Spinal cord (tissue), 10 donors: Measurements from ENCODE around the gene RPN1. TPM values are rescaled to one million over a fixed set of nuclear protein-coding genes. Genes with fewer than 3 reads are reported as not detected.
"Not testable (repeated sequence)": the region's sequence is repeated elsewhere in the genome, so short reads cannot be mapped to it uniquely, and the experiment has no call there.

Experiments
- DNase-seq, 6 donors: peaks; one replicate each; pipeline versions ENCODE4 v3.0.0 to v3.0.0-alpha.2; 2013 to 2015; ENCODE audit warnings: low spot score in 6 of 6, low read depth in 4 of 6
- H3K27ac ChIP-seq: one replicate; pipeline ENCODE4 v1.5.1; 2013; ENCODE audit warnings: low read depth, low read length, control low read depth
- H3K27me3 ChIP-seq: one replicate; pipeline ENCODE4 v1.6.1; 2013; ENCODE audit warnings: low read length; ENCODE audit not compliant: control insufficient read depth, insufficient read depth
- H3K36me3 ChIP-seq: one replicate; pipeline ENCODE4 v1.6.1; 2013; ENCODE audit warnings: low read length; ENCODE audit not compliant: control insufficient read depth, insufficient read depth
- H3K4me1 ChIP-seq: one replicate; pipeline ENCODE4 v1.6.1; 2013; ENCODE audit warnings: low read length; ENCODE audit not compliant: control insufficient read depth, insufficient read depth
- H3K4me3 ChIP-seq: one replicate; pipeline ENCODE4 v1.5.1; 2013; ENCODE audit warnings: low read depth, low read length, control low read depth
- H3K9me3 ChIP-seq: one replicate; pipeline ENCODE4 v1.6.1; 2013; ENCODE audit warnings: low read length; ENCODE audit not compliant: control insufficient read depth, insufficient read depth
- WGBS: methylation state at CpG from one replicate; pipeline ENCODE4 v1.1.5; 2013; ENCODE audit warnings: missing lambda C conversion rate; ENCODE audit not compliant: insufficient coverage; 5-methylcytosine and 5-hydroxymethylcytosine counted together
- polyA plus RNA-seq, 2 donors: library from polyadenylated mRNA; unstranded; fragments of 120-200 nt; gene quantifications; one replicate each; pipeline ENCODE4 v1.2.1, GENCODE V29; 2013; ENCODE audit not compliant: insufficient read length in 2 of 2
- total RNA-seq, 2 donors: library from RNA; depleted of rRNA in 1 of 2; stranded (reverse); fragments of 120-200 nt in 1 of 2; fragments of >200 nt in 1 of 2; gene quantifications; one replicate each; pipeline versions ENCODE4 v1.2.3 to v1.2.4, GENCODE V29; 2013 to 2014
- donor health status: healthy.

The RPN1 gene
- total and polyA plus RNA-seq, 4 donors: 142 to 260 (median 198) TPM

DNA sequence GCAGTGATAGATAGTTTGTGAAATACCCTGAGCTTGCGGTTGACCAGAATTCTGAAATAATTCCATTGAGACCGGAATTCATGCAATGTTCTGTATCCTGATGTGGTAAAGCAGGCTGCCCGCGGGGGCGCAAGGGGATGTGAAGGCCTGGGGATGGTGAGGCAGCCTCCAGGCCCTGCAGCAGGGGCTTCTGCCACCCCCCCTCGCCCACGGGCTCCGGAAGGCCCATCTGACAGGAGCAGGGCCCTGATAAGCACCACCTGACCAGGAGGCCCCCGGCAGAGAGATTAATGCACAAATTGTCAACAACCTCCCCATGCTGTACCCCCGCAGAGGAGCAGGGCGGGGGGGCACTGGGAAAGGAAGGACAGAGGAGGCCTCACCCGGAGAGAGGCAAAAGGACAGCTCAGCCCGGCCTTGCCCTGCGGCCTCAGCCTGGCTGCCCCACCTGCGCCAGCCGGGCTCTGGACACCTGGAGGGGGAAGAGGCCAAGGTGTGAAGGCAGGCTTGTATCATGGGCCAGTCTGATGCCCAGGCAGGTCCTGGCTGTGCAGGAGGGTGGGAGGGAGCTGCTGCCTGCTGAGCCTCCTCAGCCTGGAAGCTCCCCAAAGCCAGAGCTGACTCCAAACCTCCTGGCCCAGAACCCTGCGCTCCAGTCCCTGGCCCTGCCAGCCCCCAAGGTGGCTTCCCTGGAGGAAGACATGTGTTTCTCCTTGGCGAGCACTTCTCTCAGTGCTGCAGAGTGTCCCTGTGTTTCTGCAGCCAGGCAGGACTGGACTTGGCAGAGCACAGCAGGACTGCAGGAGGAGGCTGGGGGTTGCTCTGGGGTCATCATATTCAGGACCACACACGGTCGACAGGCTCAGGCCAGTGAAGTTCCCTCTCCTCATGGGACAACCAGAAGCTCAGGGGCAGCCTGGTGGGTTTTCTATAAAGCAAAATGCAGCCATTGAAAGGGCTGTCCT is 46.5 kb downstream of the RPN1 start:
- H3K27me3 ChIP-seq: no peaks in the 10 kb centered on the region
- H3K4me1 ChIP-seq: peaks cover 26% of the 10 kb centered on the region
- no peak overlapping the region for H3K27ac ChIP-seq
- H3K9me3 ChIP-seq: no peaks in the 10 kb centered on the region
- 80% methylated on average over 17 of the region's 20 CpGs for WGBS
- no peak overlapping the region for H3K4me3 ChIP-seq
- peaks cover 2% of the 10 kb centered on the region for H3K36me3 ChIP-seq
- DNase-seq: no peak

DNA sequence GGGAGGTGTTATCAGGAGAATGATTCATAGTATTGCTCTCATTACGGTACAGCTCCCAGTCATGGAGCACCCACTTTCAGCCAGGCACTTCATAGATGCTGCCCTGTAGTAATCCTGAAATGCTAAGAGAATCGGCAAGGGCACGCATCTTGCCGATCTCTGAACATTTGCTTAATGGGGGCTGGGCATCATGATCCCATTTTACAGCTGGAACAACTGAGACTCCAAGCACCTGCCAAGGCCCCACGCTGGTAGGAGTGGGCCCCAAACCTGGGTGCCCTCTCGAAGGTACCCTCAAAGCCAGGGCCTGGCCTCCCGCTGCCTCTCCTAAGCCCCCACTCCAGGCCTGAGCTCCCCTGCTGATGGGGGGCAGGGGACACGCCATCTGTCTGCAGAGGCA is 47.3 kb downstream of the RPN1 start:
- H3K9me3 ChIP-seq: no peaks in the 10 kb centered on the region
- H3K36me3 ChIP-seq: peaks cover 2% of the 10 kb centered on the region
- no peaks in the 10 kb centered on the region for H3K27me3 ChIP-seq
- H3K27ac ChIP-seq: no peak overlapping the region
- DNase-seq: no peak
- 94% methylated on average over 8 of the region's 8 CpGs for WGBS
- peaks cover 22% of the 10 kb centered on the region for H3K4me1 ChIP-seq
- H3K4me3 ChIP-seq: no peak overlapping the region

DNA sequence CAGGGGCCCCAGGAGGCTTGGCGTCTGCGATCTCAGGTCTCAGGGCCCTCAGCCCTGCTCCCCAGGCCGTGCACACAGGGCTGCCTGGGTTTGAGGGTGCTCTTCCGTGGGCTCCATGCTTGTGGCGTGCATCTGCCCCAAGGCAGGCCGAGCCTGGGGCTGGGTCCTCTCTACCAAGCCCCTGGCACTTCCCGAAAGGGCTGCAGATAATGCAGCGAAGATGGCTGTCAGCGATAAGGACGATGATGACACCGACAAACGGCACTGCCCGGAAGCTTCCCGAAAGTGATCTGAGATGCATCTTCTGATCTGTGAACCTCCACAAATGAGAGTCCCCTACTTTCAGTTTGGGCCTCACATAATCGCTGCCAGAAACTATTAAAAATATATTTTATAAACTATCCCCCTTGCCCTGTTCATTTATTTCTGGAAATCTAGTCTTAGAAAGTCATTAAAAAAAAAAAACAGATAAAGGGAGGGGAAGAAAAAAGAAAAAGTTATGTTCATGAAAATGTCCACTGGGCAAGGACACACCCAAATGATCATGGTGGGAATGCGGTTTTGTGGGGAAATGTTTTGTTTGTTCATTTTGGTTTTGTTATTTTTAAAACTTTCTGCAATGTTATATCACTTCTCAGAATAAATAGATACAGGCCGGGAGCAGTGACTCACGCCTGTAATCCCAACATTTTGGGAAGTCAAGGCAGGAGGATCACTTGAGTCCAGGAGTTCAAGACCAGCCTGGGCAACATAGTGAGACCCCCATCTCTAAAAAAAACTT is 51.5 kb downstream of the RPN1 start:
- DNase-seq: no peak
- WGBS: 83% methylated on average over 14 of the region's 18 CpGs
- Histone ChIP-seq H3K4me3 (no peak overlapping the region), H3K27ac (no peak overlapping the region), H3K36me3 (peaks cover 2% of the 10 kb centered on the region), H3K4me1 (peaks cover 6% of the 10 kb centered on the region), H3K27me3 (no peaks in the 10 kb centered on the region), H3K9me3 (no peaks in the 10 kb centered on the region)

DNA sequence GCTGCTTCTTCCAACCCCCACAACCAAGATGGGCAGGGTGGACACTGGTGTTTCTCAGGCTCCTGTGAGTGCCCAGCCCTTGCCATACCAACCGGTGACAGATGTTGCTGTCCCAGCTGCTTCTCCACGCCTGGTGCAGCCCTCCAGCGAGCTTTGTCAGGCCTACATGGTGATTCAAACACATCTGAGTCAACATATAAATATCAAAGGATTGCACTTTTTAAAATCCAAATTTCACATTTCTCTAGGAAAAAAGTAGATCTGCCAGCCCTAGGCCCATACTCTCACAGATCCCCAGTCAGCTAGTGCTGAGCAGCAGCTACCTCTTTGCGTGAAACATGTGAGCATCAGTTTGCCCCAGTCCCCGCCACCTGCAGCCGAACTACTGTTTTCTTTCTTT is 52.7 kb downstream of the RPN1 start:
- Histone ChIP-seq H3K27ac (no peak overlapping the region), H3K36me3 (no peaks in the 10 kb centered on the region), H3K4me1 (peaks cover 2% of the 10 kb centered on the region), H3K9me3 (no peaks in the 10 kb centered on the region), H3K4me3 (no peak overlapping the region), H3K27me3 (no peaks in the 10 kb centered on the region)
- 77% methylated on average over 6 of the region's 6 CpGs for WGBS
- no peak for DNase-seq

DNA sequence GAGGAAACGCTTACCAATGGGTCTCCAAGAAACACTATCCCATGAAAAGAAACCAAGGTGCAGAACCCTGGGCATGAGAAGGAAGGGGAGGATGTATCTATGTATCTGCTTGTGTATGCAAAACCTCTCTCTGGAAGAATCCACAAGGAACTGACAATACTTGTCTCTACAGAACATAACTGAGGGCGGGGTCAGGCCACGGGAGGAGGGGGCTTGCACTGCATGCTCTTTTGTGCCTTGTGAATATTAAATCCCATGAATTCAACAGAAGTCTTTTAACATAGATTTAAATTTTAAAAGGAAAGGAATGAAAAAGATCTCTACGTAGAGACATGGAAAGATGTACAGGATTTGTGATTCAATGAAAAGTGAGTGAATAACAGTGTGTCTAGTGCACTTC is 57.8 kb downstream of the RPN1 start:
- peaks cover 2% of the 10 kb centered on the region for H3K4me1 ChIP-seq
- no peak overlapping the region for H3K4me3 ChIP-seq
- H3K27me3 ChIP-seq: no peaks in the 10 kb centered on the region
- no CpG with 5 or more reads among the region's 4 CpGs for WGBS
- no peak for DNase-seq
- no peaks in the 10 kb centered on the region for H3K36me3 ChIP-seq
- no peaks in the 10 kb centered on the region for H3K9me3 ChIP-seq
- no peak overlapping the region for H3K27ac ChIP-seq

DNA sequence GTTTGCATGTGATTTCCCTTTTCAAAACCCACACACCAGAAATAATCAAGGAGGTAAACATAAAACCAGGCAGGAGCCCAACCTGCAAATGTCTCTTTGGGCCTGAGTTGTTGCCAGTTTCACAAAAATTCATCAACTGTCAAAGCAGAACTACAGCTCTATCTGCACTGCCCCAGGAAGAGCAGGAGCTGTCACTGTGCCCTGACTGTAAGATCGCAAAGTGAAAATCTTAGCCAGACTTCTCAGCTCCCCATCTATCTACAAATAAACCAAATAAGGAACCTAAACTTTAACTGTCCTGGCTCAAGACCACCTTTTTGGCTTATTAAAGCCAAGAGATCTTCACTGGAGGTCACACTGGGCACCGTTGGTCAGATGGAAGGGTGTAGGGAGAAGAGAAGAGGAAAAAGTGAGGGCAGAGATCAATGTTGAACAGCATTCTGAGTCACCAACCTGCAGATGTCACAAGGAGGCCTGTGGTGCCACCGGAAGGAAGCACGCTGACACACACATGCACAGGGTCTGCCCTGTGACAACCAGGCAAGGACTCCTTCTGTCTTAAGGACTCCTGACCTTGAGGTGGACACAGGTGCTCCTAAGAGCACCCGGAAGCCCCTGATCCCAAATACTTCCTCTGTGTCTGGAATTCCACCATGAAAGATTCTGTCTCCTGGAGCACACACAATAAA is 58.7 kb downstream of the RPN1 start:
- H3K36me3 ChIP-seq: no peaks in the 10 kb centered on the region
- no peak overlapping the region for H3K27ac ChIP-seq
- DNase-seq: no peak
- H3K9me3 ChIP-seq: no peaks in the 10 kb centered on the region
- peaks cover 2% of the 10 kb centered on the region for H3K4me1 ChIP-seq
- H3K4me3 ChIP-seq: no peak overlapping the region
- no peaks in the 10 kb centered on the region for H3K27me3 ChIP-seq
- WGBS: 91% methylated on average over 4 of the region's 5 CpGs

DNA sequence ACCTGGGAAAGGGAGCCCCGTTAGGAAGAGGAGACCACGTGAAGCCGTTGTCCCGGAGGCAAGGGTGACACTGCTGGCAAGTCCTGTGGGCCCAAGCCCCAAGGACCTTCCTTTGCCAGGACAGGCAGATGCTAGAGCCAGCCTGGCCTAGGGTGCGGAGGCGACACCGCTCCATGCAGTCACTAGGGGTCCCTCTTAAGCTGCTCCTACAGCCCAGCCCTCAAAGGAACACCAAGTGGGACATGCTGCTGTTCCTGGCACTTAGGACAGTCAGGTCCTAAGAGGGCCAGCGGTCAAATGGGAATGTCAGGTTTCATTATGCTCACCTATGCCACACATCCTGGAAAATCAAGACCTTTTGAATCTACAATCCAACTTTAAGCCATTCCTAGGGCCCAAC is 59.7 kb downstream of the RPN1 start:
- H3K36me3 ChIP-seq: no peaks in the 10 kb centered on the region
- no peaks in the 10 kb centered on the region for H3K27me3 ChIP-seq
- no peak overlapping the region for H3K4me3 ChIP-seq
- H3K9me3 ChIP-seq: no peaks in the 10 kb centered on the region
- H3K4me1 ChIP-seq: peaks cover 2% of the 10 kb centered on the region
- H3K27ac ChIP-seq: no peak overlapping the region
- no peak for DNase-seq
- 71% methylated on average over 8 of the region's 8 CpGs for WGBS

DNA sequence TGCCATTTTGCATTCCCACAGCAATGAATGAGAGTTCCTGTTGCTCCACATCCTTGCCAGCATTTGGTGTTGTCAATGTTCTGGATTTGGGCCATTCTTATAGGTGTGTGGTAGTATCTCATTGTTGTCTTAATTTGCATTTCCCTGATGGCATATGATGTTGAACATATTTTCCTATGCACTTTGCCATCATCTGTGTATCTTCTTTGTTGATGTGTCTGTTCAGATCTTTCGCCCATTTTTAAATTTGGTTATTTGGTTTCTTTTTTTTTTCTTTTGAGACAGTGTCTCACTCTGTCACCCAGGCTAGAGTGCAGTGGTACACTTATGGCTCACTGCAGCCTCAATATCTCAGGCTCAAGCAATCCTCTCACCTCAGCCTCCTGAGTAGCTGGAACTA is 60.6 kb downstream of the RPN1 start:
- not testable (repeated sequence) for DNase-seq, H3K36me3 ChIP-seq, H3K27ac ChIP-seq, H3K4me3 ChIP-seq, H3K4me1 ChIP-seq, H3K27me3 ChIP-seq, H3K9me3 ChIP-seq
- WGBS: no CpG with 5 or more reads among the region's 1 CpG

DNA sequence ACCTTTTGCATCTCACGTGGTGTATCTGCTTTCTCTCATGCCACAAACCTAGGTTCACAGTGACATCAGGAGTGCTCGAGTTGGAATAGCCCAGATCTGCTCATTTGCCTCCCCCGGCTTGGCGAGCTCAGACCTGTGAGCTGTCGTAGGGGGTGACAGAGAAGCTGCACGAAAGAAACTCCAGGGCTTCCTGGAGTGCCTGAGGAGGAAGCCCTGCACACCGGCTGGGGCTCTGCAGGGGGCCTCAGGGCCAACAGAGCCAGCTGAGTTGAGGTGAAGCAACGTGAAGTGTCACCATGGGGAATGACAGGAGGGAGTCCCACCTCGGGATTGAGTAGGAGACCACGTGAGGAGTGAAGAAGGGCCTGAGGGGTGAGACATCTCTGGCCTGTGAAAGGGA is 62.5 kb downstream of the RPN1 start:
- WGBS: 80% methylated on average over 10 of the region's 10 CpGs
- no peaks in the 10 kb centered on the region for H3K27me3 ChIP-seq
- no peak overlapping the region for H3K27ac ChIP-seq
- no peaks in the 10 kb centered on the region for H3K36me3 ChIP-seq
- H3K4me1 ChIP-seq: peaks cover 9% of the 10 kb centered on the region
- no peak overlapping the region for H3K4me3 ChIP-seq
- no peak for DNase-seq
- no peaks in the 10 kb centered on the region for H3K9me3 ChIP-seq
